HG02973 (cell line): ENCODE results near the gene TESK2.
A peak's percentile ranks its signal among the peaks of the same experiment; 100 is the strongest.
"Not testable (repeated sequence)": the region's sequence is repeated elsewhere in the genome, so short reads cannot be mapped to it uniquely, and the experiment has no call there.

Source experiments
- ATAC-seq: cut with Tn5 transposase; IDR thresholded peaks from one replicate; pipeline ENCODE4 v1.9.1; 2021; ENCODE audit warnings: moderate library complexity; ENCODE audit not compliant: unreplicated experiment

Gene TESK2

GRCh38 chr1:45490626-45491486, at the start of gene TESK2:
Gene TESK2, minus strand, starts transcription at chr1:45491163. Its CDS starts 33,378 bp downstream, at chr1:45457785.
- ATAC-seq = peak; percentile 85

- ATAC-seq = no peak
These were observed 45.9 kb upstream of the TESK2 start for GRCh38 chr1:45536886-45537285.

GRCh38 chr1:45535988-45536766, 45.2 kb upstream of the TESK2 start:
- no peak for ATAC-seq

GRCh38 chr1:45531873-45532272, 40.9 kb upstream of the TESK2 start:
- ATAC-seq = no peak

- ATAC-seq = no peak
These were observed 39.7 kb upstream of the TESK2 start for GRCh38 chr1:45530632-45531135.

- ATAC-seq = no peak
These were observed 35.2 kb upstream of the TESK2 start for GRCh38 chr1:45526135-45526644.

GRCh38 chr1:45523975-45524374, 33.0 kb upstream of the TESK2 start:
- ATAC-seq = not testable (repeated sequence)

GRCh38 chr1:45523516-45523915, 32.6 kb upstream of the TESK2 start:
- ATAC-seq = not testable (repeated sequence)

GRCh38 chr1:45522324-45523104, 31.6 kb upstream of the TESK2 start:
- ATAC-seq = no peak

GRCh38 chr1:45521413-45522323, 30.7 kb upstream of the TESK2 start, which contains the start of gene PRDX1:
Gene PRDX1, minus strand, starts transcription at chr1:45521884. Its CDS starts 2,841 bp downstream, at chr1:45519043.
- ATAC-seq = peak; percentile 77

GRCh38 chr1:45519774-45520173, 28.8 kb upstream of the TESK2 start:
- ATAC-seq = not testable (repeated sequence)

GRCh38 chr1:45518910-45519309, 27.9 kb upstream of the TESK2 start:
- no peak for ATAC-seq

- not testable (repeated sequence) for ATAC-seq
These were observed 27.4 kb upstream of the TESK2 start for GRCh38 chr1:45518366-45518765.

- ATAC-seq = no peak
These were observed 25.5 kb upstream of the TESK2 start for GRCh38 chr1:45516465-45516864.

GRCh38 chr1:45516036-45516435, 25.1 kb upstream of the TESK2 start:
- ATAC-seq = no peak

GRCh38 chr1:45513532-45514260, 22.7 kb upstream of the TESK2 start:
- not testable (repeated sequence) for ATAC-seq

GRCh38 chr1:45512641-45513054, 21.7 kb upstream of the TESK2 start:
- no peak for ATAC-seq

GRCh38 chr1:45510972-45511527, 20.1 kb upstream of the TESK2 start:
- no peak for ATAC-seq
